HEK293 (cell line): ENCODE measurements around the gene NSD1.

Source experiments
- CTCF ChIA-PET: fragments of 350-600 bp; formaldehyde crosslinking; extraction: SDS; loops from one replicate; lab custom pipeline; 2021; ENCODE audit warnings: antibody characterized with exemption; lab: Yijun Ruan, JAX
- POLR2A ChIA-PET: fragments of 300-600 bp; formaldehyde crosslinking; extraction: SDS; loops from one replicate; lab custom pipeline; 2020; ENCODE audit warnings: antibody characterized with exemption, inconsistent platforms; lab: Yijun Ruan, JAX
- H3K27ac ChIP-seq: fragments of 200-500 bp; sonication (Bioruptor generic); 2 replicates; pipeline ENCODE4 v1.5.1; 2014; ENCODE audit warnings: low read depth, low read length, control low read depth, inconsistent platforms; ENCODE audit errors: extremely low read depth
- H3K36me3 ChIP-seq, 2 experiments: fragments of 200-500 bp in 1 of 2; sonication (Bioruptor generic) in 1 of 2; 1 replicate in 1 of 2; 2 replicates in 1 of 2; pipeline ENCODE4 v1.5.1; 2014 to 2017; ENCODE audit warnings: inconsistent platforms in 2 of 2, low read length in 2 of 2; ENCODE audit not compliant: control insufficient read depth in 2 of 2, insufficient read depth in 1 of 2
- H3K4me1 ChIP-seq: fragments of 200-500 bp; sonication (Bioruptor generic); 2 replicates; pipeline ENCODE4 v1.5.1; 2014; ENCODE audit warnings: mild to moderate bottlenecking, low read length, inconsistent platforms; ENCODE audit not compliant: control insufficient read depth, insufficient read depth
- H3K4me3 ChIP-seq: 2 replicates; pipeline ENCODE4 v1.5.1; 2011; ENCODE audit warnings: low read depth, mild to moderate bottlenecking, control low read depth, low read length, moderate library complexity
- H3K9me3 ChIP-seq: fragments of 200-500 bp; sonication (Bioruptor generic); 2 replicates; pipeline ENCODE4 v1.5.1; 2014; ENCODE audit warnings: low read depth, low read length, inconsistent platforms; ENCODE audit not compliant: control insufficient read depth, insufficient read depth
- SP3 ChIP-seq: fragments of 450-650 bp; formaldehyde crosslinking; IDR thresholded peaks from 2 replicates; pipeline ENCODE4 v1.5.1; 2016; ENCODE audit warnings: missing biosample characterization, missing genetic modification characterization
- TCF7L2 ChIP-seq: IDR thresholded peaks from 2 replicates; pipeline ENCODE4 v1.6.1; 2011; ENCODE audit warnings: low read depth, mild to moderate bottlenecking, inconsistent platforms, low read length, moderate library complexity, borderline replicate concordance
- ZEB2 ChIP-seq: fragments of 450-650 bp; formaldehyde crosslinking; IDR thresholded peaks from 2 replicates; pipeline ENCODE4 v1.5.1; 2016; ENCODE audit warnings: missing biosample characterization, missing genetic modification characterization
- ZIC2 ChIP-seq: fragments of 450-650 bp; formaldehyde crosslinking; IDR thresholded peaks from 2 replicates; pipeline ENCODE4 v1.5.1; 2016; ENCODE audit warnings: missing biosample characterization, missing genetic modification characterization
- ZNF311 ChIP-seq: fragments of 450-650 bp; formaldehyde crosslinking; IDR thresholded peaks from 2 replicates; pipeline ENCODE4 v1.5.1; 2017; ENCODE audit warnings: missing biosample characterization, missing genetic modification characterization, borderline replicate concordance
- ZNF354C ChIP-seq: fragments of 450-650 bp; formaldehyde crosslinking; IDR thresholded peaks from 2 replicates; pipeline ENCODE4 v1.5.1; 2016; ENCODE audit warnings: missing biosample characterization, missing genetic modification characterization, low read depth, borderline replicate concordance
- ZNF433 ChIP-seq: fragments of 450-650 bp; formaldehyde crosslinking; IDR thresholded peaks from 2 replicates; pipeline ENCODE4 v1.5.1; 2016; ENCODE audit warnings: missing biosample characterization, missing genetic modification characterization, low read depth
- ZNF560 ChIP-seq: fragments of 450-650 bp; formaldehyde crosslinking; IDR thresholded peaks from 2 replicates; pipeline ENCODE4 v1.5.1; 2017; ENCODE audit warnings: missing biosample characterization, missing genetic modification characterization, borderline replicate concordance
- ZNF623 ChIP-seq: fragments of 450-650 bp; formaldehyde crosslinking; IDR thresholded peaks from 2 replicates; pipeline ENCODE4 v1.5.1; 2016; ENCODE audit warnings: missing biosample characterization, missing genetic modification characterization
- ZNF654 ChIP-seq: fragments of 450-650 bp; formaldehyde crosslinking; IDR thresholded peaks from 2 replicates; pipeline ENCODE4 v1.5.1; 2016; ENCODE audit warnings: low read depth, missing biosample characterization, missing genetic modification characterization
- ZNF660 ChIP-seq: fragments of 450-650 bp; IDR thresholded peaks from 2 replicates; pipeline ENCODE4 v1.5.1; 2018; ENCODE audit warnings: missing biosample characterization, mild to moderate bottlenecking, missing genetic modification characterization
- ZNF776 ChIP-seq: fragments of 450-650 bp; formaldehyde crosslinking; IDR thresholded peaks from 2 replicates; pipeline ENCODE4 v1.5.0; 2017; ENCODE audit warnings: missing biosample characterization, missing genetic modification characterization, borderline replicate concordance
- ZSCAN23 ChIP-seq: fragments of 450-650 bp; formaldehyde crosslinking; IDR thresholded peaks from 2 replicates; pipeline ENCODE4 v1.5.1; 2016; ENCODE audit warnings: missing biosample characterization, missing genetic modification characterization
- TF ChIP-seq, protein P1 (sequence below): fragments of 450-650 bp; formaldehyde crosslinking; IDR thresholded peaks from 2 replicates; pipeline ENCODE4 v1.5.1; 2016; ENCODE audit warnings: missing biosample characterization, missing genetic modification characterization, low read depth
- TF ChIP-seq, protein P2 (sequence below): fragments of 450-650 bp; formaldehyde crosslinking; conservative IDR thresholded peaks from 2 replicates; pipeline ENCODE4 v1.5.1; 2016; ENCODE audit warnings: low read depth, missing biosample characterization, missing genetic modification characterization

The NSD1 gene

DNA sequence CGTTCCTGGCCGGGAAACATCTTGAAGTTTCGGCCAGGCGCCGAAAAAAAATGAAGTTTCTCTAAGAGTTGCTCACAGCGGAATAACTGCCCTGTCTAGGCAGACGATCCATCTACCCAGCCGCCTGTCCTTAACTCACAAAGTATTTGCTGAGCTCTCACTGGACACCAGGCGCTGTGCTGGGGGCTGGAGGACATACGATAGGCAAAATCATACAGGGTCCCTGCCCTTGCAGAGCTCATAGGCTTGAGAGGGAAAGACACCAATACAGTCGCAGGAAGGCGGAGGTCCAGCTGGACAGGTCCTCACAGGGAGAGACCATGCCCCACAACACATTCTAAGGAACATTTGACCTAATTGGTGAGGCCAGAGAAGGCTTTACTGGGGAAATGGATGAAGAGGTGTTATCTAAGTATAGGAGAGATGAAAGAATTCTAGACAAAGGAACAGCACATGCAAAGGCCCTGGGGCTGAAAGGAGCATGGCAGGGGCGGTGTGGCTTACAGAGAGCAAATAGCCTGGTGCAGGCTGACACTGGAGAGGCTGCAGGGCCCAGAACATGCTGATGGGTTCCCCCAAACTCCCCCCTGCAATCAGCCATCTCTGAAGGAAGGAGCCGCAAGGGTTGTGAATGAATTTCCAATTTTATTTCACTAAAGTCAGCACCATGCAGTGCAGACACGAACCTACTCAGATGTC, 180.1 kb downstream of the NSD1 start:
- ChIA-PET POLR2A (interaction anchor here (1.6 to 2.4 kb wide), 3 partner anchors 12 to 184 kb away, joined by 5 to 12 read pairs (median 10); partner anchors contain the start of gene LMAN2), CTCF (interaction anchor here (0.6 to 1.1 kb wide), 2 partner anchors 57 to 136 kb away, joined by 3 to 5 read pairs; no protein-coding TSS in a partner anchor)
- H3K9me3 ChIP-seq: no peaks in the 10 kb centered on the region
- H3K4me3 ChIP-seq: no peak overlapping the region
- peaks cover 5% of the 10 kb centered on the region for H3K4me1 ChIP-seq
- TF ChIP-seq SP3 (no peak), ZNF560 (no peak), ZNF623 (tag by site-specific recombination) (peak; percentile 98)
- TF ChIP-seq, protein P1, sequence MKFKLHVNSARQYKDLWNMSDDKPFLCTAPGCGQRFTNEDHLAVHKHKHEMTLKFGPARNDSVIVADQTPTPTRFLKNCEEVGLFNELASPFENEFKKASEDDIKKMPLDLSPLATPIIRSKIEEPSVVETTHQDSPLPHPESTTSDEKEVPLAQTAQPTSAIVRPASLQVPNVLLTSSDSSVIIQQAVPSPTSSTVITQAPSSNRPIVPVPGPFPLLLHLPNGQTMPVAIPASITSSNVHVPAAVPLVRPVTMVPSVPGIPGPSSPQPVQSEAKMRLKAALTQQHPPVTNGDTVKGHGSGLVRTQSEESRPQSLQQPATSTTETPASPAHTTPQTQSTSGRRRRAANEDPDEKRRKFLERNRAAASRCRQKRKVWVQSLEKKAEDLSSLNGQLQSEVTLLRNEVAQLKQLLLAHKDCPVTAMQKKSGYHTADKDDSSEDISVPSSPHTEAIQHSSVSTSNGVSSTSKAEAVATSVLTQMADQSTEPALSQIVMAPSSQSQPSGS (tag by site-specific recombination): no peak
- no peak overlapping the region for H3K27ac ChIP-seq
- H3K36me3 ChIP-seq: peaks cover 0 to 18% of the 10 kb centered on the region in 2 experiments; a peak in 1 of 3 replicates

DNA sequence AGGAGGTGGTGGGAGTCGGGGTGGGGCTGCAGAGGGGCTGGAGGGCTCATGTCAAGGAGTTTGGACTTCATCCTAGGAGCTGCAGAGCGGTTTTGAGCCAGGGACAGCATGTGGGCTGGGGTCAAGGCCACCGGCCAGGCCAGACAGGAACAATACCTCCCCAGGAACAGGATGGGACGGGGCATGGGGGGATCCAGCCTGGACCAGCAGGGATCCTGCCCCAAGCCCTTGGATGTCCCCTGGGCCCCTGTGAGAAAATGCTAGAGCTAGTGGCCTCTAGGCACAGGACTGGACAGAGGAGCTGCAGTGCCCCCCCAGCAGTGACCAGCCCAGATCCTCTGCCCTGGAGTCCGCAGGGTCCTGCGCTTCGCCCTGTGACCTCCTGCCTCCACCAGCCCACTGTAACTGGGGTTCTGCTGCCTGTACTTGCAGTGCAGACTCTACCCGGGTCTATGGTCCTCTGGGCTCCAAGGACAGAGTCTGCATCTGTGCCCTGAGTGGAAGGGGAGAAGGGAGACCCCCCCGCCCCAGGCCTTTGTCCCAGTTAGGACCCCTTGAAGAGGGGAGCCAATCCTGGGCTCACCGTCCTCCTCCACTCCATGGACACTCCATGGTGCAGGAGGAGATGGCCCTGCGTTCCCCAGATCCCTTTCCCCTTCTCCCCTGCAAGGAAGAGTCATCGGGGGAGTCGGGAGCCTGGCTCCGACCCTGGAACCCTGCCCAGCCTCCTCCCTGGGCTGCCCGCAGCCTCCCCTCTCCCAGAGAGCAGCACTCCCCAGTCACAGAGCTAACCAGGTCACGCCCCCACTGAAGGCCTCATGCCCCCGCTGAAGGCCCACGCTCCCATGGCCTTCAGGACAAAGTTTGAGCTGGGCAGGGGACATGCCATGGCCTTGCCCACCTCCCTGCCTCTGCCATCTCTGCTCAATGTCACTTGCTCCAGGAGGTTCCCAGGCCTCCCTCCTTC, 181.1 kb downstream of the NSD1 start:
- no peak overlapping the region for H3K27ac ChIP-seq
- no peak for TF ChIP-seq ZNF354C
- TF ChIP-seq ZNF660 (tag by site-specific recombination): no peak
- TF ChIP-seq ZNF654: no peak
- TF ChIP-seq, protein P2, sequence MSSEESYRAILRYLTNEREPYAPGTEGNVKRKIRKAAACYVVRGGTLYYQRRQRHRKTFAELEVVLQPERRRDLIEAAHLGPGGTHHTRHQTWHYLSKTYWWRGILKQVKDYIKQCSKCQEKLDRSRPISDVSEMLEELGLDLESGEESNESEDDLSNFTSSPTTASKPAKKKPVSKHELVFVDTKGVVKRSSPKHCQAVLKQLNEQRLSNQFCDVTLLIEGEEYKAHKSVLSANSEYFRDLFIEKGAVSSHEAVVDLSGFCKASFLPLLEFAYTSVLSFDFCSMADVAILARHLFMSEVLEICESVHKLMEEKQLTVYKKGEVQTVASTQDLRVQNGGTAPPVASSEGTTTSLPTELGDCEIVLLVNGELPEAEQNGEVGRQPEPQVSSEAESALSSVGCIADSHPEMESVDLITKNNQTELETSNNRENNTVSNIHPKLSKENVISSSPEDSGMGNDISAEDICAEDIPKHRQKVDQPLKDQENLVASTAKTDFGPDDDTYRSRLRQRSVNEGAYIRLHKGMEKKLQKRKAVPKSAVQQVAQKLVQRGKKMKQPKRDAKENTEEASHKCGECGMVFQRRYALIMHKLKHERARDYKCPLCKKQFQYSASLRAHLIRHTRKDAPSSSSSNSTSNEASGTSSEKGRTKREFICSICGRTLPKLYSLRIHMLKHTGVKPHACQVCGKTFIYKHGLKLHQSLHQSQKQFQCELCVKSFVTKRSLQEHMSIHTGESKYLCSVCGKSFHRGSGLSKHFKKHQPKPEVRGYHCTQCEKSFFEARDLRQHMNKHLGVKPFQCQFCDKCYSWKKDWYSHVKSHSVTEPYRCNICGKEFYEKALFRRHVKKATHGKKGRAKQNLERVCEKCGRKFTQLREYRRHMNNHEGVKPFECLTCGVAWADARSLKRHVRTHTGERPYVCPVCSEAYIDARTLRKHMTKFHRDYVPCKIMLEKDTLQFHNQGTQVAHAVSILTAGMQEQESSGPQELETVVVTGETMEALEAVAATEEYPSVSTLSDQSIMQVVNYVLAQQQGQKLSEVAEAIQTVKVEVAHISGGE (tag by site-specific recombination): no peak
- no peak for TF ChIP-seq ZIC2
- TF ChIP-seq ZEB2: no peak
- no peak for TF ChIP-seq ZNF776 (tag by site-specific recombination)
- no peak for TF ChIP-seq ZNF560
- no peak for TF ChIP-seq ZSCAN23
- no peak for TF ChIP-seq ZNF311 (tag by site-specific recombination)
- TF ChIP-seq ZNF433 (tag by site-specific recombination): no peak
- TF ChIP-seq TCF7L2: no peak
- H3K36me3 ChIP-seq: peaks cover 0 to 10% of the 10 kb centered on the region in 2 experiments; a peak in 1 of 3 replicates
- no peaks in the 10 kb centered on the region for H3K9me3 ChIP-seq
- CTCF ChIA-PET: interaction anchor here (0.6 to 1.4 kb wide), 2 partner anchors 88 to 186 kb away, joined by 3 to 8 read pairs; no protein-coding TSS in a partner anchor
- POLR2A ChIA-PET: interaction anchor here (0.5 kb wide), 1 partner anchor 217 kb away, joined by 4 read pairs; no protein-coding TSS in a partner anchor
- H3K4me3 ChIP-seq: no peak overlapping the region
- H3K4me1 ChIP-seq: peaks cover 5% of the 10 kb centered on the region
